GM21786 (cell line): ENCODE data around the gene HOMER1.
A peak's percentile ranks its signal among the peaks of the same experiment; 100 is the strongest.
"Not testable (repeated sequence)": the region's sequence is repeated elsewhere in the genome, so short reads cannot be mapped to it uniquely, and the experiment has no call there.

Source experiments
- ATAC-seq: cut with Tn5 transposase; IDR thresholded peaks from one replicate; pipeline ENCODE4 v1.9.1; 2021; ENCODE audit not compliant: unreplicated experiment

Gene HOMER1

DNA sequence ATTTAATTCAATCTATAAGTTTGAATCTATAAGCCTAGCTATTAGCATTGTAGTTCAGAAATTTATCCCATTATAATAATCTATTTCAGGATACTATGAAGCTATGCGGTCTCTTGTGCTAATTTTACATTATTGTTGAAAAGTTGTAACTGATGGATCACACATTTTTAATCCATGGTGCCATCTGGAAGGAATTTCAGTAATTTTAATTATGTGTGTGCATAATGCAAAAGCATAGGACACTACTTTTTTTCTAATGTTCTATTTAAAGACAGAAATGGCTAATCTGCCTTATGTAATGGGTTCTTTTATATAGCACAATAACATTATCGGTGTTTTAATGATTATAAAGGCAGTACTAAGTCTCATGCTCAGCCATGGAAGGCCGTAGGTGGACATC is 90.6 kb downstream of the HOMER1 start:
- ATAC-seq: no peak

DNA sequence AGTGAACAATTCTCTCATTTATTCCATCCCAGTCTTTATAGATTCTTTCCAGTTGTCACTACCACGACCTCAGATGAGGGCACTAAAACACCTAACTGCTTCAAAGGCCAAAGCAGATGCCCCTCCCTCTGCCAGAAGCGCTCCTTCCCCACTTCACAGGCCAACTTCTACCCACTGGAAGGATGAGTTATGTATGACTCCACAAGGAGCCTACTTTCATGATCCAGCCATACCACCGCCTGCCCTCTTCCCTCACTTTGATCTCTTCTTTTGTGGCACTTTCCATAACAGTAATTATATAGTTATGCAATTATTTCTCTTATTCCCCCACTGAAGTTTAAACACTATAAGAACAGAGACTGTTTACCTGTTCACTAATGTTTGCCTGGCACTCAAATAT is 93.7 kb downstream of the HOMER1 start:
- no peak for ATAC-seq

DNA sequence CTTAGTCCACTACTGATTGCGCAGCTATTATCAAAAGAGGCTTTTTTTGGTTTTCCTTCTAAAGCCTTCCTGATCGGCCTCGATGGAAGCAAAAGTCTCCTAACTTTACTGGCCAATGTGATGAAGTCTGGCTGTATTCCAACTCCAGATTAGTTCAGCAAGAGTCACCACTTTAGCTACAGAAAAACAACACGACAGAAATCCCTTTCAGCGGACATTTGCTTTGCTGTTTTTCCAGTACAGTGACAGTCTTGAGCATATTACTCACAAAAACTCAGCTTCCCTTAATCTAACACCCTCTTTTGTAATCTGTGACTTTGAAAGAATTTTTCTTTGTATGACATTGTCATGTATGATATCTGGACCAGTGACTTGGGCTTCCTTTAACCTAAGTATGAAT is 95.7 kb downstream of the HOMER1 start:
- ATAC-seq: no peak

DNA sequence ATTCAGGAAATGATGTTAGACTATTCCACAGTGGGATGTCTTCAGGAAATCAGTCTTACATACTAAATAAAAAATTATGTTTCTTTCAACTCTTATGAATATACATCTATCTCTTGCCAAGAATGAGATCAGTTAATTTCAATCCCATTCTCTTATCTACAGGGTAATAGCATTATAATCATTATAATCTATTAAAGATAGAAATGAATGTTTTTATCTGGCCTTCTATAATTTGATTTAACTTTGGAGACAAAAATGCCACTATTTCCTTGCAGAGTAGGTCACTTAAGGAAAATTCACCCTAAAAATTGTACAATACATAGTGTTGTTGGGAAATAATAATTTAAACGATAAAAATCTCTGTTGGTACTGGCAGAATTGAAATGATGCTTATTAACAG is 96.4 kb downstream of the HOMER1 start:
- ATAC-seq: no peak

DNA sequence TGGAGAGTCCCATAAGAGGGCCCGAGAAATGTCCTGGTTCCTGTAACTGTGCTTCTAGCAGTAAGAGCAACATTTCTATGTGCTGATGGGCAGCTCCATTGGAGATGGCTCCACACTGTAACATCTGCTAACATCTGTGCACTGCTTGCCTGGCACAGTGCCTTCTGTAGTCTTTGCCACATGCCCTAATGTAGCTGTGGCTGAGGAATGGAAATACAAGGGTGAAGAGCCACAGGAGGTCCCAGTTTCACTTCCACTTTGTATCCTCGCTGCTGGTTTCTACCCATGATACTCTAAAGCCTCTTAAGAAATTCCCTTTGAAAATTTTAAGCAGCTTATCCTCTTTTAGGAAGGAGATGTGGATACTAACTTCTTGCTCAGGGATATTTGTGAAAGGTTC is 97.4 kb downstream of the HOMER1 start:
- ATAC-seq: peak; percentile 93

DNA sequence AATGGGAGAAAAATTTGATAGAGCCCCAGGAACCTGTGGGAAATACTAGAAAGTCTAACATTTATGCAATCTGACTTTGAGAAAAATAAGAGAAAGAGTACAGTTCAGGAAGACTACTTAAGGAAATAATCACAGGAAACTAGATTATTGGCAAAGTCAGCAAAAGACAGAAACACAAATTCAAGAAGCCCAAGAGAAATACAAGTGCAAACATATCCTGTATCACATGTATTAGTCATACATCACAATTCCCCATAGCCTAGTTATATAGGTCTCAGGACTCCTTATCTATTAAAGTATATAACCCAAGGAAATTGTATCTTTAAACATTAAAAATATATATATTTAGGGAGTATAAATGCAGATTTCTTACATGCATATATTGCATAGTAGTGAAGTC is 100.8 kb downstream of the HOMER1 start:
- no peak for ATAC-seq

DNA sequence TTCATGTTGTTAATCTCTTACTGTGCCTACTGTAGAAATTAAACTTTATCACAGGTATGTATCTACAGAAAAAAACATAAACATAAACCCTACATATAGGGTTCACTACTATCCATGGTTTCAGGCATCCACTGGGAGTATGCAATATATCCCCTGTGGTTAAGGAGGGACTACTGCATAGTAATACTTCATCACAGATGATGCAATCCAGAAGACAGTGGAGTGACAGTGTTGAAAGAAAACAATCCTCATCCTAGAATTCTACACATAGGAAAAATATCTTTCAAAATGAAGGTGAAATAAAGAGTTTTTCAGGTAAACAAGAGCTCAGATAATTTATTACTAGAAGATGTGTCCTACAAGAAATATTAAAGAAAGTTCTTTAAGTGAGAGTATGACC is 105.9 kb downstream of the HOMER1 start:
- ATAC-seq: no peak

DNA sequence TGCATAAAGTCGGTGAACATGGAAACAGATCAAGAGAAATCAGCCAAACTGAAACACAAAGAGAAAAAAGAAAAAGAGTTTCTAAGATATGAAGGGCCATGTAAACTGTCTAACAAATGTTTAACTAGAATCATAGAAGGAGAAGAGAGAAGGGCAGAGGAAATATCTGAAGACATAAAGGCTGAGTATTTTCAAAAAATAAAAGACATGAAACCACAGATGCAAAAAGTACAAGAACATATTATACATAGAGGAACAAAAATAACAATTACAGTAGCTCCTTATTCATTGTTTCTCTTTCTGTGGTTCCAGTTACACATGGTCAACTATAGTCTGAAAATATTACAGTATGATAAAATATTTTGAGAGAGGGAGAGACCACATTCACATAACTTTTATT is 106.3 kb downstream of the HOMER1 start:
- no peak for ATAC-seq

DNA sequence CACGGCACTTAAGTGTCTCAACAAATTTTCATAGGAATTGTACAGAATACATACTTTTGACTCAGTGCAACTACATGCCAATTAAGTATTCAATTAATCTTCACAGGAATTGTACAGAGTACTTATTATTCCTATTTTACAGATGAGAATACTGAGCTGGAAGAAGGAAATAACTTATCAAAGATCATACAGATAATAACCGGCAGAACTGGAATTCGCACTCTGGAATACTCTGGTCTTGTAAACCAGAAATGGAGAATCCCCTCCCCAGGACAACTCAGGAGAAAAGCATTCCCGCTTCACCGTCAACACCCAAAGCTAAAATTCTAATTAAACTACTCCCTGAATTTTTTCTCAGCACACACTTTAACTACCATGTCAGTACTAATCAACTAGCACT is 112.7 kb downstream of the HOMER1 start:
- no peak for ATAC-seq

DNA sequence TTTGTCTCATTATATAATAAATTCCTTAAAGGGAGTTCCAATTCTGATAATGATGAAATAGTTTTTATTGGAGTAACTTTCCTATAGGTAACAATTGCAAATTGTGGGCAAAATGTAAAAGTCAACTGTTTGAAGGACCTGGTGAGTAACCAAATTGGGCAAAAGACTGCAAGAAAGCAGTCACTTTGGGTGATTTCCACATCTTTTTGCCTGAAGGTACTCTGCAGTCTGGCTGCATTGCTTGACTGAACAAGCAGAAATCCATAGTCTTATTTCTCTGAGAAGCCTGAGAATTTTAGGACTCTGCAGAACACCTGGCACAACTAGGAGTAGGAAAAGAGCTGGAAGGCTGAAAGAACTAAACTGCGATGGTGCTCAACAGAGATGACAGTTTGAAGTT is 114.9 kb downstream of the HOMER1 start:
- no peak for ATAC-seq

DNA sequence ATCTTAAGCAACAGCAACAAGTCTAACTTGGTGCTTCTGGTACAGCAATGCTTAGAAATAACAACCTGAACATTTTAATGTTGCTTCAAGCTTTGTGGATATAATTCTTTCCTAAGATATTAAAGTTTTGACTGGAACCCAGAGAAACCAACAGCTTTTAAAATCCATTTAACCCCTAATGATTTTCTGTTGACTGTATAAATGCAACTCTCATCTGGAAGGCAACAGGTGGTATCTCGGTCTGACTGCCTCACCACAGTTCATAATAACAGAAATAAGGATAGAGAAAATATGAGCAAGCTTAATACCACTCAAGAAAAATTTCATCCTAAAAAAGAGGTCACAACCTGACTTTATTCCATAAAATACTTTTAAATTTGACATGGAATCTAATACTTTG is 116.9 kb downstream of the HOMER1 start:
- no peak for ATAC-seq

DNA sequence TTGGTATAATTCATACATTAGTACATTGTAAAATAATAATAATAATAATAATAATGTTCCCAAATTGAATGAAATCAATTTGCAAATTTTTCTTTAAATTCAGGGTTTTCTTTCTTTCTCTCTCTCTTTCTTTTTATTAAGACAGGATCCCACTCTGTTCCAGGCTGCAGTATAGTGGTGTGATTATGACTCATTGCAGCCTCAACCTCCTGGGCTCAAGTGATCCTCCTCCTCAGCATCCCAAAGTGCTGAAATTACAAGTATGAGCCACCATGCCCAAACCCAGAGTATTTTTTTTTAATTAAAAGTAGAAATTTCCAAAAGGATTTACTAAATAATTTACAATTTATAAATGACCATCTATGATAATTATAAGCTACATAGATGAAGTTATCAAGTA is 117.7 kb downstream of the HOMER1 start:
- no peak for ATAC-seq

DNA sequence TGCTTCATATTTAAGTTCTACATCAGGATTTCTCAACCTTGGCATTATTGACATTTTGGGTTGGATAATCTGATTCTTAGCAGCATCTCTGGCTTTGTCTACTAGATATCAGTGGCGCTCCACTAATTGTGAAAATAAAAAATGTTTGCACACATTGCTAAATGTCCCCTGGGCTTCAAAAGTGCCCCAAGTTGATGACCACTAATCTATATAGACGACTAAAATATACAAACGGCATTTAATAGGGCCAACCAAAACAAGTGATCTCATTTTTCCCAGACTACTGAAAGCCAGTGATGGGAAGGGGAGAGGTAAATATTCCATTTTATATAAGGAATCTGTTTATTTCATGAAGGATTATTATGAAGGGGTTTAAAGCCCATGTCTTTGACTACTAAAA is 118.6 kb downstream of the HOMER1 start:
- ATAC-seq: no peak

DNA sequence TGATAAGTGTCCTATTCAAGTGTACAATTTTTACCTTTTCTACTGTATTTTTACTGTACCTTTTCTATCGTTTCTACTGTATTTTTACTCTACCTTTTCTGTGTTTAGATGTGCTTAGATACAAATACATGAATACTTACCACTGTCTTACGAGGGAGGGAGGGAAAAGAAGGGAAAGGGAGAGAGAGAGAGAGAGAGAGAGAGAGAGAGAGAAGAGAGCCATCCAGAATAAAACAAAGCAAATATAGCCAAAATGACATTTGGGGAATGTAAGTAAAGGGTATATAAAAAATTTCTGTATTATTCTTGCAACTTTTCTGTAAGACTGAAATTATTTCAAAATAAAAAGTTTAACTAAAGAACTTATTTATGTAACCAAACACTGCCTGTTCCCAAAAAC is 121.2 kb downstream of the HOMER1 start:
- no peak for ATAC-seq

DNA sequence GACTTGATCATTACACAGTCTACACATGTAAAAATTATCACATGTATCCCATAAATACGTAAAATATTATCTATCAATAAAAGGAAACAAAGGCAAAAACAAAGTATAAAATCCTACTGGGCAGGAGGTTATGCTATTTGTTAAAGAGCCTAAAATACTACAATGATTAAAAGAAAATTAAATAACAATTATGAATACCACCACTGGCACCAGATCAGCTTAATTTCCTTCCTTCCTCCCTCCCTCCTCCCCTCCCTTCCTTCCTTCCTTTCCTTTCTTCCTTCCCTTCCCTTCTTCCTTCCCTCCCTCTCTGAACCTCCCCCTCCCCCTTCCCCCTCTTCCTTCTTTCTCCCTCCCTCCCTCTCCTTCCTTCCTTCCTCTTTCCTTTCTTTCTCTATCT is 127.3 kb downstream of the HOMER1 start:
- ATAC-seq: no peak

DNA sequence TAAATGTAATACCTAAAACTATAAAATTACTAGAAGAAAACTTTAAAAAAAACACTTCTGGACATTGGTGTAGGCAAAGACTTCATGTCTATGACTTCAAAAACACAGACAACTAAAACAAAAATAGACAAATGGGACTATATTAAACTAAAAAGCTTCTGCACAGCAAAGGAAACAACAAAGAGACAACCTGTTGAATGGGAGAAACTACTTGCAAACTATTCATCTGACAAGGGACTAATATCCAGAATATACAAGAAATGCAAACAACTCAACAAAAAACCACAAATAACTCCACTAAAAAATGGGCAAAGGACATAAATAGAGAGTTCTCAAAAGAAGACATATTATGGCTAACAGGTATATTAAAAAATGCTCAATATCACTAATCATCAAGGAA is 128.8 kb downstream of the HOMER1 start:
- not testable (repeated sequence) for ATAC-seq

DNA sequence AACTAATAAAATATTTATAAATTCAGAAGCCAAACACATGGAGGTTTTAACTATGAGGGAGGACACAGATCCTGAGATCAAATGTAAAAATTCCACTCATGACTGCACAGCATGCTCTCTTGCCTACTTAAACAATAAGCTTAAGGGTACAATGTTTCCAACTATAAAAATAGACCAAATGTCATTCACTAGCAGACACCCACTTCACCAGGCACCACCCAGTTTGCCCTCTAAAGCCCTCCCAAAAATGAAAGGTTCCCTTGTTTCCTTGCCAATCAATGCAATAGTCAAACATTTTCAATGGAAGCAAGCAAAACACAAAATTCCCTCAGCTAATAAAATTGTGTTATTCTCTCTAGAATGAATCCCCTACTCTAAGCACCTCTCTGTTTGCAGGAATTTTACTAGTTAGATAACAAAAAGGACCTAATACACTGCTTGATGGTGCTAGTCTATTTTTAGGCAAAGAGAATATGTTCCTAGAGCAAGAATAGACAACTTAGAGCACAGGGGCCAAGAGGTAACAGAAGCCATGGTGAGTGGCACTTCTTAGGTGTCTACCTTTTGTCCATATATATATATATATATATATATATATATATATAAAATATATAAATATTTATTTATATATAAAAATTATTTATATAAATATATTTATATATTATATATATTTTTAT is 135.3 kb downstream of the HOMER1 start:
- no peak for ATAC-seq

DNA sequence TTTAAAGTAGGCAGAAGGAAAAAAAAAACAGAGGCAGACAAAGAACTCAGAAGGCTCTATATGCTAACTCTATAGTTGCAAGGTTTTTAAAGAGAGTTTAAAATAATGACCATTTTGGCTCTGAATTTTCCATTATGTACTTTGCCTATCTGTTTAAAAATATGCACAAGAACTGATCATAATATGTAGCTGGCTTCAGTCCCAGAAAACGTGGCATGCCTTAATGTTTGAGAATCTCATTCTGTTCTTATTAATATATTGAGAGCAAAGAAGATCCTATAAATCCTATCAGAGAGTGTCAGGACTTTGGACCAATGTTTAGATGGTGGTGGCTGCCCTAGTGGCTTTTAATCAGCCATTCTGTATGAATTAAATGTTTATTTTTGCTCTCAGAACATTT is 156.5 kb downstream of the HOMER1 start:
- ATAC-seq: no peak

DNA sequence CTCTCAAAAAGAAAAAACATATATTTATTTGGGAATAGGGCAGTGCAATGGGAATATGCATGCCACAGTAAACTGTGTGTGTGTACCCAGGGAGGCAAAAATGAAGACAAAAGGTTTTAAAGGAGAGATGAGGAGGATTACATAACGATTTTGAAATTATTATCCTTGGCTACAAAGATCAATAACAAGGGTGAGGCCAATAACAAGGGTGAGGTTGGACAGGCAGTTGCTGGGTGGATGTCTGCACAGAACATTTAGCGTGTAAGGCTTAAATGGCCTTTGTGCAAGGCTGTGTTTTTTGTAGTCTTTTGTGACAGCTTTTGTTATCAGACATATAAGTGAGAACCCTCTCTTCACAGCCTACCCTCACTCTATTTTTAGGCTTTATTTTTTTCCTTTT is 164.1 kb downstream of the HOMER1 start:
- no peak for ATAC-seq

DNA sequence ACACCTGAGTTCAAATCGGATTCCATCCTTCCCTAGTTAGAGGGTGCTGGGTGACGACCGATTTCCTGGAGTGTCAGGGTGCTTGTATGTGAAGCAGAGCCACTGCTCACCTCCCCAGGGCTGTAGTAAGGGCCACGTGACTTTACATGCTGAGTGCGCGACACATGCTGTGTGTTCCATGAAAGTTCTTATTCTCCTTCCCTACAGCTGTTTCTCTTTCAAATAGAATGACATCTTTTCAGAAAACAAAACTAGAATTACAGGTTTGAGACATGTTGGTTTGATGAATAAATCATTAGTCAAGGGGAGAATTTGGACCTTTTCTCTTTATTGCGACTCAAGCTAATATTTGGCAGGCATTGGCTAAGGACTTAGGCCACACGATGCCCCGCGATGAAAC is 164.9 kb downstream of the HOMER1 start:
- no peak for ATAC-seq

DNA sequence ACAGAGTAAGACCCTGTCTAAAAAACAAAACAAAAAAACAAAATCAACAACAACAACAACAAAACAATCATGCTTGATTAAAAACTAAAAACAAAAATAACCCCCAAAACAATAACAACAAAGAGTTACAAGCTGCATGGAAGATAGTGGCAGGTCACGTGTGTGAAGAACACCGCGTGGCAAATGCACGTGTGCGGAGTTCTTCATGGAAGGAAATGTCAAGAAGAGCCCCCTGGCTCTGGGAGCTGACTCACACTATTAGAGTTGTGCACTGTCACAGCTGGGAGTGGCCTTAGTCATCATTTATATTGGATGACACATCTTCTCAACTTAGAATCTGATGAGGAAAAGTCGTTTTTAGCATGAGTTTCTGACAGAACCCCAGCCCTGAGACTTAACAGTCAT is 167.5 kb downstream of the HOMER1 start:
- ATAC-seq: no peak

DNA sequence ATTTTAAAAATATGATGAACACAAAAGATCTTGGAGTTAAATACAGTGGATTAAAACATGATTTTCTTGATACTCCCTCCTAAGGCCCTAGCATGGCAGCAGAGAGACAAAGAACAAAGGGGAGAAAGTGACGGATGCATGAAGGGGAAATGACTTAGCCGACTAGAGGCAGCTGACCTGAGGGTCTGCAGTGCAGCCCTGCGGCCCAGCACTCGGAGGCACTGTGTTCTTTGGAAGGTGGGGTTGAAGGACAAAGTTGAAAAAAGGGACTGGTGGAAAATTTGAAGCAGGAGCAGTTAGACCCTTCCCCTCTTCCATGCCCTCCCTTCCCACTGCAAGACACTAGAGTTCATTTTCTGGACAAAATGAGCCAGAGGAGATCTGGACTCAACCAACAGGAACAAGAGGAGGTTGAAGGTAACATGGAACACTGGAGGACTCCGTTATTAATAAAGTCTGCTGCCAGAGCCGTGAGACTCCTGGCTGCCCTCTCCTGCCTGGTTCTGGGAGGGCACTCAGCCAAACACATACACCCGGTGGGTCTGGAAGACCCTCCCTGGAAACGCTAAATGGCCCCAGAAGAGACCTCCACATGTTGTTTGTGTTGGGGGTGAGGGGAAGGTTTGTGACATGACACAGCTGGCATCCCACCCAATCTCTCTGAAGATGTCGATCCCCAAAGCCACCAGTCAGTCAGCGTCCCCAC is 179.9 kb downstream of the HOMER1 start:
- no peak for ATAC-seq

DNA sequence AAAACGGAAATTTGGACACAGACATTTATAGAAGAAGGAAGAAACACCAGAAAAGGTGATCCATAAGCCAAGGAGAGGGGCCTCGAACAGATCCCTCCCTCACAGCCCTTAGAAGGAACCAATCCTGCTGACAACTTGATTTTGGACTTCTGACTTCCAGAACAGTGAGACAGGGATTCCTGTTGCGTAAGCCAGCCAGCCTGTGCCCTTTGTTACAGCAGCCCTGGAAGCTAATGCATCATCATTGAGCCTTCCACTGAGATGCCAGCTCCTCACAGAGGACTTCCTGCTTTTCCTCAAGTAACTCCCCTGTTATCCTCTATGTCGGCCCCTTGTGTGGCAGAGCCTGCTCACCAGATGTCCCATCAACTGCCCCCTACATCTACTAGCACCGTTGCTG is 183.9 kb downstream of the HOMER1 start:
- no peak for ATAC-seq
